Kidney capillary endothelial cell (primary cell): ENCODE results near the gene MED12.

Source experiments
- DNase-seq: peaks from one replicate; pipeline ENCODE4 v3.0.0-alpha.2; 2018; ENCODE audit warnings: low spot score

Gene MED12

GRCh38 chrX:71107762-71108360 is 10.5 kb upstream of the MED12 start:
- DNase-seq: no peak

- no peak for DNase-seq
These were observed 9.3 kb upstream of the MED12 start for GRCh38 chrX:71109051-71109450.

- DNase-seq: no peak
These were observed 7.1 kb upstream of the MED12 start, which contains the start of gene IL2RG for GRCh38 chrX:71111141-71111843. TSS of gene IL2RG (minus strand) at chrX:71111577. CDS start at chrX:71111539, 38 bp downstream.

GRCh38 chrX:71111921-71112431 is 6.4 kb upstream of the MED12 start:
- DNase-seq: no peak

GRCh38 chrX:71117358-71117757 is 1.0 kb upstream of the MED12 start:
- no peak for DNase-seq

- DNase-seq: no peak
These were observed 664 bp downstream of the MED12 start for GRCh38 chrX:71118985-71119535.

GRCh38 chrX:71128166-71128833 is 9.9 kb downstream of the MED12 start:
- DNase-seq: no peak

- peak; percentile 21 for DNase-seq
These were observed 10.7 kb downstream of the MED12 start for GRCh38 chrX:71128915-71129765.

GRCh38 chrX:71131510-71131909 is 13.1 kb downstream of the MED12 start:
- DNase-seq: no peak

GRCh38 chrX:71140440-71140839 is 22.0 kb downstream of the MED12 start:
- DNase-seq: no peak

- no peak for DNase-seq
These were observed 25.1 kb downstream of the MED12 start for GRCh38 chrX:71143508-71143907.

GRCh38 chrX:71144651-71145050 is 26.3 kb downstream of the MED12 start, which contains the start of gene NLGN3:
TSS of gene NLGN3 (plus strand) at chrX:71144841. CDS start at chrX:71147750, 2,909 bp downstream.
- no peak for DNase-seq

- no peak for DNase-seq
These were observed 29.3 kb downstream of the MED12 start for GRCh38 chrX:71147496-71148277.

GRCh38 chrX:71148278-71148663 is 29.9 kb downstream of the MED12 start:
- DNase-seq: no peak

GRCh38 chrX:71151366-71151765 is 33.0 kb downstream of the MED12 start:
- DNase-seq: no peak

- no peak for DNase-seq
These were observed 35.8 kb downstream of the MED12 start for GRCh38 chrX:71154196-71154595.

GRCh38 chrX:71154641-71155040 is 36.2 kb downstream of the MED12 start:
- no peak for DNase-seq

GRCh38 chrX:71158603-71159002 is 40.2 kb downstream of the MED12 start:
- DNase-seq: no peak

GRCh38 chrX:71159335-71159734 is 40.9 kb downstream of the MED12 start:
- no peak for DNase-seq

GRCh38 chrX:71160475-71160874 is 42.1 kb downstream of the MED12 start:
- no peak for DNase-seq

GRCh38 chrX:71162981-71163380 is 44.6 kb downstream of the MED12 start:
- DNase-seq: no peak
